Measurements from ENCODE around the gene SPACA9. TPM values are rescaled to one million over a fixed set of nuclear protein-coding genes. Genes with fewer than 3 reads are reported as not detected.

The SPACA9 gene
- total RNA-seq, 3 donors from 2014 or later, result 1.6 to 6.9 (median 2.5) TPM

GRCh38 chr9:132903574-132904492 is 25.1 kb downstream of the SPACA9 start:
- TF ChIP-seq, protein P1, sequence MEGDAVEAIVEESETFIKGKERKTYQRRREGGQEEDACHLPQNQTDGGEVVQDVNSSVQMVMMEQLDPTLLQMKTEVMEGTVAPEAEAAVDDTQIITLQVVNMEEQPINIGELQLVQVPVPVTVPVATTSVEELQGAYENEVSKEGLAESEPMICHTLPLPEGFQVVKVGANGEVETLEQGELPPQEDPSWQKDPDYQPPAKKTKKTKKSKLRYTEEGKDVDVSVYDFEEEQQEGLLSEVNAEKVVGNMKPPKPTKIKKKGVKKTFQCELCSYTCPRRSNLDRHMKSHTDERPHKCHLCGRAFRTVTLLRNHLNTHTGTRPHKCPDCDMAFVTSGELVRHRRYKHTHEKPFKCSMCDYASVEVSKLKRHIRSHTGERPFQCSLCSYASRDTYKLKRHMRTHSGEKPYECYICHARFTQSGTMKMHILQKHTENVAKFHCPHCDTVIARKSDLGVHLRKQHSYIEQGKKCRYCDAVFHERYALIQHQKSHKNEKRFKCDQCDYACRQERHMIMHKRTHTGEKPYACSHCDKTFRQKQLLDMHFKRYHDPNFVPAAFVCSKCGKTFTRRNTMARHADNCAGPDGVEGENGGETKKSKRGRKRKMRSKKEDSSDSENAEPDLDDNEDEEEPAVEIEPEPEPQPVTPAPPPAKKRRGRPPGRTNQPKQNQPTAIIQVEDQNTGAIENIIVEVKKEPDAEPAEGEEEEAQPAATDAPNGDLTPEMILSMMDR (IDR thresholded peaks at IDR 0.05), result no peak
- ATAC-seq, result no peak
- Histone ChIP-seq H3K4me1 (ENCODE audit: low read depth) (no peaks in the 10 kb centered on the region), H3K4me3 (no peak overlapping the region), H3K36me3 (ENCODE audit: low read depth) (peaks cover 9% of the 10 kb centered on the region), H3K9me3 (no peaks in the 10 kb centered on the region)
- intact Hi-C loops (cut with DNase I, micrococcal nuclease), result no loop called here
- no peak for DNase-seq

DNA sequence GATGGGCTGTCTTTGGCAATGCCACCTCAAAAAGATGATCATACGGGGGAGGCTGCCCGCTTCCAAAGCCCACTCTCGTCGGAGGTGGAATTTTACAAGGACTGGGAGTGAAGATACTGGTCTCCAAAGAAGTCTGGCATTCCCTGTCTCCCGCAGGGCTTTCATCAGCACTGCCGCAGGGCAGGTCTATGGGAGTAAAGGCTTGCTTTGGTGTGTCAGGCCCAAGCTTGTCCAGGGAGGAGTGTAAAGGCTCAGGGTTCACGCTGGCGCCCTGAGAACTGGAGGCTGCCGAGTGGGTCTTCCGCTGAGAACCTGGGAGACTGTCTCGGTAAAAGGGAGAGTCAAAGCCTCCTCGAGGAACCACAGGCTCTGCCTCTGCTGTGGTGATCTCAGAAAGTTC is 27.0 kb downstream of the SPACA9 start:
- ATAC-seq (no peak), DNase-seq (no peak)
- Histone ChIP-seq H3K4me1 (ENCODE audit: low read depth) (no peaks in the 10 kb centered on the region), H3K9me3 (no peaks in the 10 kb centered on the region), H3K36me3 (ENCODE audit: low read depth) (peaks cover 9% of the 10 kb centered on the region), H3K4me3 (no peak overlapping the region)
- TF ChIP-seq, protein P1 (IDR thresholded peaks at IDR 0.05), result no peak
- intact Hi-C loops (cut with DNase I, micrococcal nuclease), result no loop called here

DNA sequence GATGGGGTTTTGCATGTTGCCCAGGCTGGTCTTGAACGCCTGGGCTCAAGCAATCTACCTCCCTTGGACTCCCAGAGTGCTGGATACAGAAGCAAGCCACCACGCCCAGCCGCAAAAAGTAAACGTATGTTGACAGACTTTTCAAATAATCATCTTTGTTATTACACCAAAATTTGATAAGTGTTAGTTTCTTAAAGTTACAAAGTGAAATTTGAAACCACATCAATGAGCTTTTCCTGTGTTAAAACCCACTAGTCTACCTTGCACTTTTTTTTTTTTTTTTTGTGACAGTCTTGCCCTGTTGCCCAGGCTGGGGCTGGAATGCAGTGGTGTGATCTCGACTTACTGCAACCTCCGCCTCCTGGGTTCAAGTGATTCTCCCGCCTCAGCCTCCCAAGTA is 29.9 kb downstream of the SPACA9 start:
- Histone ChIP-seq H3K4me1 (ENCODE audit: low read depth) (no peaks in the 10 kb centered on the region), H3K9me3 (no peaks in the 10 kb centered on the region), H3K36me3 (ENCODE audit: low read depth) (peaks cover 9% of the 10 kb centered on the region), H3K4me3 (no peak overlapping the region)
- ATAC-seq (no peak), DNase-seq (no peak)
- intact Hi-C loops (cut with DNase I, micrococcal nuclease), result no loop called here
- TF ChIP-seq, protein P1 (IDR thresholded peaks at IDR 0.05), result no peak

- Histone ChIP-seq H3K4me1 (ENCODE audit: low read depth) (no peaks in the 10 kb centered on the region), H3K4me3 (no peak overlapping the region), H3K36me3 (ENCODE audit: low read depth) (peaks cover 9% of the 10 kb centered on the region), H3K9me3 (no peaks in the 10 kb centered on the region)
- no peak for DNase-seq
- TF ChIP-seq, protein P1 (IDR thresholded peaks at IDR 0.05), result no peak
- ATAC-seq, result no peak
- intact Hi-C loops (cut with DNase I, micrococcal nuclease), result no loop called here
Measured at GRCh38 chr9:132909311-132909710, 30.6 kb downstream of the SPACA9 start.

DNA sequence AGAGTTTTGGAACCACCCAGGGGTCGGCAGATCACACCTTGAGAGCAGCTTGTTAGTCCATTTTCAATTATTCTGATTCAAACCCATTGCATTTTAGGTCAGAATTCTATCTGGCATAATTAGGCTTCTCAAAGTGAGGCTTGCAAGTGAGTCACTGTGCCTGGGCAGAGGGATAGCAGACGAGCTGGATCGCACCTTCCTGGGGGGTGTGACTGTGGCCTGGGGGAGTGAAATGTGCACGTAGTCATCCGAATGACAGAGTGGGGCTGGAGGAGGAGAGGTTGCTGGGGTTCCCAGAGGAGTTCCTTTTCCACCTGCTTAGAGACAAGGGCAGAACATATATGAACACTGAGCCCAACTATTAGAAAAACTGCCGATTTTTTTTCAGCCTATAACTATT is 31.7 kb downstream of the SPACA9 start:
- H3K9me3 ChIP-seq, result no peaks in the 10 kb centered on the region
- DNase-seq, result no peak
- H3K4me3 ChIP-seq, result no peak overlapping the region
- intact Hi-C loops (cut with DNase I, micrococcal nuclease), result no loop called here
- no peak for ATAC-seq
- TF ChIP-seq, protein P1 (IDR thresholded peaks at IDR 0.05), result no peak
- no peaks in the 10 kb centered on the region for H3K4me1 ChIP-seq (ENCODE audit: low read depth)
- peaks cover 5% of the 10 kb centered on the region for H3K36me3 ChIP-seq (ENCODE audit: low read depth)
